Body of pancreas (tissue), 4 donors: ENCODE data around the gene RGS6. TPM values are rescaled to one million over a fixed set of nuclear protein-coding genes. Genes with fewer than 3 reads are reported as not detected.

Source experiments
- ATAC-seq: fragments of 150-250 bp; one replicate; pipeline ENCODE4 v1.9.1; 2016
- DNase-seq, 4 donors: peaks; one replicate each; pipeline ENCODE4 v3.0.0-alpha.2; 2019
- H3K27ac ChIP-seq, 4 donors: fragments of 200-600 bp; sonication (generic); 1 replicate in 3 of 4; 2 replicates in 1 of 4; pipeline versions ENCODE4 v1.5.1 to v1.6.1; 2016 to 2019; ENCODE audit warnings: mild to moderate bottlenecking in 1 of 4, mixed read lengths in 1 of 4, moderate library complexity in 1 of 4
- H3K27me3 ChIP-seq, 2 donors: fragments of 200-600 bp; sonication (generic); one replicate each; pipeline ENCODE4 v1.6.0; 2016; ENCODE audit warnings: mild to moderate bottlenecking in 1 of 2
- H3K36me3 ChIP-seq, 2 donors: fragments of 200-600 bp; sonication (generic); replicated peaks in 1 of 2; 2 replicates each; pipeline ENCODE4 v1.5.1; 2016; ENCODE audit warnings: low read depth in 2 of 2; ENCODE audit not compliant: insufficient read depth in 1 of 2
- H3K4me1 ChIP-seq: fragments of 200-600 bp; sonication (generic); one replicate; pipeline ENCODE4 v1.6.0; 2016
- H3K4me3 ChIP-seq, 2 donors: fragments of 200-600 bp; sonication (generic); 1 replicate in 1 of 2; 2 replicates in 1 of 2; pipeline ENCODE4 v1.5.1; 2016 to 2019
- H3K9me3 ChIP-seq, 3 donors: fragments of 200-600 bp; sonication (generic); 1 replicate in 2 of 3; 2 replicates in 1 of 3; pipeline ENCODE4 v1.5.1; 2016
- CTCF ChIP-seq, 7 experiments: fragments of 450-650 bp in 4 of 7; fragments of 200-600 bp in 3 of 7; sonication (generic) in 3 of 7; IDR thresholded peaks; one replicate each; pipeline ENCODE4 v1.5.1; 2016 to 2019; ENCODE audit warnings: antibody characterized with exemption in 7 of 7
- POLR2A ChIP-seq, 3 donors: fragments of 450-650 bp; IDR thresholded peaks; one replicate each; pipeline ENCODE4 v1.6.1; 2016; ENCODE audit warnings: antibody characterized with exemption in 3 of 3, mild to moderate bottlenecking in 2 of 3
- WGBS, 2 donors: methylation state at CpG; one replicate each; pipeline ENCODE4 v1.1.5; 2017; 5-methylcytosine and 5-hydroxymethylcytosine counted together
- intact Hi-C: fragments of 100-400 bp; cut with DNase I; formaldehyde crosslinking; loops from one replicate; pipeline ENCODE4 v1.15.1; 2023
- total RNA-seq, 2 donors: library from RNA; depleted of rRNA; stranded (reverse); fragments of >200 nt; gene quantifications; one replicate each; pipeline ENCODE4 v1.1.0, GENCODE V29; 2016

Gene RGS6
- total RNA-seq, 2 donors from 2014 or later, result 0.26 to 1.3 TPM

- TF ChIP-seq CTCF (IDR thresholded peaks at IDR 0.05) (no peak), POLR2A (IDR thresholded peaks at IDR 0.05) (no peak)
- WGBS, 2 donors, result 44 to 68% methylated on average over 4 of the region's 4 CpGs
- intact Hi-C loops, result no loop called here
Measured at GRCh38 chr14:72124171-72124570, 191.9 kb downstream of the RGS6 start.

GRCh38 chr14:72126091-72126490 lies 193.9 kb downstream of the RGS6 start:
- H3K9me3 ChIP-seq, result no peaks in the 10 kb centered on the region
- intact Hi-C loops, result no loop called here
- TF ChIP-seq CTCF (IDR thresholded peaks at IDR 0.05) (no peak), POLR2A (IDR thresholded peaks at IDR 0.05) (no peak)
- no peaks in the 10 kb centered on the region for H3K27me3 ChIP-seq
- ATAC-seq (peak; percentile 48), DNase-seq (peak; percentile 53 to 79 (median 62))
- H3K27ac ChIP-seq, result peak overlapping the region in 1 of 4 donors; percentile 39
- H3K4me3 ChIP-seq, result no peak overlapping the region
- WGBS, 2 donors, result 26 to 47% methylated on average over 1 of the region's 1 CpG
- H3K4me1 ChIP-seq, result peaks cover 30% of the 10 kb centered on the region
- no peaks in the 10 kb centered on the region for H3K36me3 ChIP-seq

More at GRCh38 chr14:72124171-72124570, 191.9 kb downstream of the RGS6 start:
- Histone ChIP-seq H3K4me3 (no peak overlapping the region), H3K4me1 (peaks cover 20% of the 10 kb centered on the region), H3K27ac (no peak overlapping the region), H3K9me3 (no peaks in the 10 kb centered on the region), H3K27me3 (no peaks in the 10 kb centered on the region), H3K36me3 (no peaks in the 10 kb centered on the region)
- no peak for DNase-seq
- ATAC-seq, result no peak

GRCh38 chr14:72126561-72126960 lies 194.3 kb downstream of the RGS6 start:
- WGBS, 2 donors, result 56 to 62% methylated on average over 2 of the region's 2 CpGs
- Histone ChIP-seq H3K4me1 (peaks cover 30% of the 10 kb centered on the region), H3K4me3 (no peak overlapping the region), H3K9me3 (no peaks in the 10 kb centered on the region), H3K36me3 (no peaks in the 10 kb centered on the region), H3K27ac (peak overlapping the region in 1 of 4 donors; percentile 39), H3K27me3 (no peaks in the 10 kb centered on the region)
- intact Hi-C loops, result no loop called here
- no peak for TF ChIP-seq CTCF (IDR thresholded peaks at IDR 0.05)
- ATAC-seq (peak; percentile 45), DNase-seq (peak in 3 of 4 donors; percentile 14 to 36 (median 18))

- no peak overlapping the region for H3K4me3 ChIP-seq
- TF ChIP-seq POLR2A (IDR thresholded peaks at IDR 0.05) (no peak), CTCF (IDR thresholded peaks at IDR 0.05) (no peak)
- H3K36me3 ChIP-seq, result no peaks in the 10 kb centered on the region
- H3K9me3 ChIP-seq, result no peaks in the 10 kb centered on the region
- no peak overlapping the region for H3K27ac ChIP-seq
- 44 to 65% methylated on average over 11 of the region's 11 CpGs for WGBS, 2 donors
- H3K27me3 ChIP-seq, result no peaks in the 10 kb centered on the region
- no peak for ATAC-seq
- no peak for DNase-seq
- H3K4me1 ChIP-seq, result peaks cover 30% of the 10 kb centered on the region
- intact Hi-C loops, result no loop called here
Measured at GRCh38 chr14:72128629-72129028, 196.4 kb downstream of the RGS6 start.

- Histone ChIP-seq H3K4me3 (no peak overlapping the region), H3K27ac (no peak overlapping the region), H3K4me1 (peaks cover 30% of the 10 kb centered on the region), H3K36me3 (no peaks in the 10 kb centered on the region), H3K27me3 (no peaks in the 10 kb centered on the region), H3K9me3 (no peaks in the 10 kb centered on the region)
- 79 to 84% methylated on average over 2 to 3 of the region's 3 CpGs for WGBS, 2 donors
- DNase-seq, result peak; percentile 65 to 78 (median 71)
- TF ChIP-seq CTCF (IDR thresholded peaks at IDR 0.05) (no peak), POLR2A (IDR thresholded peaks at IDR 0.05) (no peak)
- peak; percentile 91 for ATAC-seq
- intact Hi-C loops, result no loop called here
Measured at GRCh38 chr14:72129291-72129690, 197.1 kb downstream of the RGS6 start.
